Keratinocyte (primary cell): ENCODE results near the gene GGNBP2. TPM values are rescaled to one million over a fixed set of nuclear protein-coding genes. Genes with fewer than 3 reads are reported as not detected.

ENCODE experiments used
- DNase-seq: peaks from one replicate; pipeline ENCODE4 v3.0.0-alpha.2; 2011; ENCODE audit warnings: low read depth, missing footprints, low spot score
- FAIRE-seq: peaks from 2 replicates; lab custom pipeline; 2011; peaks lifted over from hg19 to GRCh38; lab: Jason Lieb, UNC
- H2AFZ ChIP-seq: 2 replicates; pipeline ENCODE4 v1.6.0; 2012; ENCODE audit warnings: low read length, control low read depth, inconsistent platforms; ENCODE audit not compliant: control insufficient read depth
- H3K27ac ChIP-seq: 2 replicates; pipeline ENCODE4 v1.5.1; 2011; ENCODE audit warnings: low read length; ENCODE audit not compliant: control insufficient read depth, insufficient read depth
- H3K27me3 ChIP-seq: 3 replicates; pipeline ENCODE4 v1.6.0; 2011; ENCODE audit warnings: low read length; ENCODE audit not compliant: control insufficient read depth, insufficient read depth; ENCODE audit errors: extremely low read depth
- H3K36me3 ChIP-seq, 2 experiments: 2 replicates in 1 of 2; 3 replicates in 1 of 2; pipeline ENCODE4 v1.5.1; 2011; ENCODE audit warnings: low read length in 2 of 2, mild to moderate bottlenecking in 1 of 2; ENCODE audit not compliant: control insufficient read depth in 2 of 2, insufficient read depth in 2 of 2; ENCODE audit errors: extremely low read depth in 1 of 2
- H3K4me1 ChIP-seq: 3 replicates; pipeline ENCODE4 v1.5.1; 2011; ENCODE audit warnings: low read length; ENCODE audit not compliant: control insufficient read depth, insufficient read depth; ENCODE audit errors: extremely low read depth
- H3K4me2 ChIP-seq: 3 replicates; pipeline ENCODE4 v1.6.0; 2011; ENCODE audit warnings: low read depth, low read length; ENCODE audit not compliant: control insufficient read depth, insufficient read depth; ENCODE audit errors: extremely low read depth
- H3K4me3 ChIP-seq, 3 experiments: fragments of 200-600 bp in 1 of 3; sonication (generic) in 1 of 3; 2 replicates in 2 of 3; 3 replicates in 1 of 3; pipeline ENCODE4 v1.5.1; 2011 to 2016; ENCODE audit warnings: low read length in 3 of 3, mild to moderate bottlenecking in 3 of 3, control low read depth in 2 of 3, inconsistent platforms in 1 of 3, low read depth in 1 of 3, mixed read lengths in 1 of 3, mixed run types in 1 of 3, moderate library complexity in 1 of 3; ENCODE audit not compliant: control insufficient read depth in 2 of 3, insufficient read depth in 2 of 3; ENCODE audit errors: extremely low read depth in 1 of 3
- H3K79me2 ChIP-seq: 2 replicates; pipeline ENCODE4 v1.6.0; 2012; ENCODE audit warnings: low read length; ENCODE audit not compliant: control insufficient read depth, insufficient read depth
- H3K9ac ChIP-seq: 3 replicates; pipeline ENCODE4 v1.6.0; 2011; ENCODE audit warnings: low read length; ENCODE audit not compliant: control insufficient read depth, insufficient read depth; ENCODE audit errors: extremely low read depth
- H3K9me1 ChIP-seq: 3 replicates; pipeline ENCODE4 v1.6.0; 2011; ENCODE audit warnings: low read length; ENCODE audit not compliant: control insufficient read depth, insufficient read depth; ENCODE audit errors: extremely low read depth
- H3K9me3 ChIP-seq: 2 replicates; pipeline ENCODE4 v1.5.1; 2012; ENCODE audit warnings: low read depth, low read length; ENCODE audit not compliant: control insufficient read depth
- H4K20me1 ChIP-seq: 3 replicates; pipeline ENCODE4 v1.6.0; 2011; ENCODE audit warnings: low read length; ENCODE audit not compliant: control insufficient read depth, insufficient read depth; ENCODE audit errors: extremely low read depth
- CTCF ChIP-seq, 3 experiments: IDR thresholded peaks in 1 of 3; conservative IDR thresholded peaks in 1 of 3; optimal IDR thresholded peaks in 1 of 3; 2 replicates in 2 of 3; 3 replicates in 1 of 3; pipeline versions ENCODE3 to v1.5.1; 2011; ENCODE audit warnings: low read length in 3 of 3, mild to moderate bottlenecking in 3 of 3, moderate library complexity in 2 of 3, control low read depth in 1 of 3, inconsistent platforms in 1 of 3; ENCODE audit not compliant: insufficient read depth in 2 of 3; ENCODE audit errors: extremely low read depth in 1 of 3
- EZH2 ChIP-seq: IDR thresholded peaks from one replicate; pipeline ENCODE4 v1.6.1; 2012; ENCODE audit warnings: inconsistent platforms, mild to moderate bottlenecking, low read length, moderate library complexity
- dilution Hi-C: fragments of 300-500 bp; cut with MboI; formaldehyde crosslinking; loops from one replicate; pipeline ENCODE4 v1.7.0; 2020; ENCODE audit warnings: low sequenced_read_pairs; ENCODE audit not compliant: extremely low pct_ligation_motif_present
- polyA plus RNA-seq, 5 experiments: library from polyadenylated mRNA; depleted of rRNA in 3 of 5; stranded (reverse) in 3 of 5; stranded (forward) in 1 of 5; unstranded in 1 of 5; fragments of >200 nt; gene quantifications; 1 replicate in 1 of 5; 2 replicates in 3 of 5; 3 replicates in 1 of 5; pipeline versions ENCODE4 v1.2.1 to v1.2.3, GENCODE V29; 2011 to 2012; ENCODE audit warnings: missing spikeins in 2 of 5, low read depth in 1 of 5, low replicate concordance in 1 of 5

GGNBP2 gene
- polyA plus RNA-seq, 1 donor (not counting 4 experiments of a cell fraction or from before 2014, with no cell fraction given), result 95.5 TPM

GRCh38 chr17:36614933-36615332 is 70.2 kb downstream of the GGNBP2 start:
- TF ChIP-seq CTCF (optimal IDR thresholded peaks at IDR 0.05 in 1 of 3, IDR thresholded peaks at IDR 0.05 in 1 of 3, conservative IDR thresholded peaks at IDR 0.05 in 1 of 3; ENCODE audit: extremely low read depth in 1 of 3, insufficient read depth in 2 of 3, low read length in 3 of 3) (no peak), EZH2 (no peak)
- no peaks in the 10 kb centered on the region for H3K27me3 ChIP-seq
- no peaks in the 10 kb centered on the region for H4K20me1 ChIP-seq
- H3K79me2 ChIP-seq, result no peaks in the 10 kb centered on the region
- no peak overlapping the region for H3K4me3 ChIP-seq
- DNase-seq, result no peak
- H2AFZ ChIP-seq, result no peak overlapping the region
- H3K27ac ChIP-seq, result no peak overlapping the region
- no peaks in the 10 kb centered on the region for H3K9me3 ChIP-seq
- no peaks in the 10 kb centered on the region for H3K36me3 ChIP-seq
- peaks cover 16% of the 10 kb centered on the region for H3K4me1 ChIP-seq
- no peaks in the 10 kb centered on the region for H3K9me1 ChIP-seq
- FAIRE-seq, result no peak
- no peak overlapping the region for H3K9ac ChIP-seq
- no peak overlapping the region for H3K4me2 ChIP-seq
- dilution Hi-C loops, result no loop called here

- Histone ChIP-seq H3K9me3 (no peaks in the 10 kb centered on the region), H3K4me3 (no peak overlapping the region), H3K27ac (no peak overlapping the region), H3K9me1 (no peaks in the 10 kb centered on the region), H3K27me3 (no peaks in the 10 kb centered on the region), H3K79me2 (no peaks in the 10 kb centered on the region), H3K4me2 (no peak overlapping the region), H3K36me3 (no peaks in the 10 kb centered on the region), H2AFZ (no peak overlapping the region), H3K9ac (no peak overlapping the region), H3K4me1 (peaks cover 11% of the 10 kb centered on the region), H4K20me1 (no peaks in the 10 kb centered on the region)
- DNase-seq, result no peak
- TF ChIP-seq CTCF (optimal IDR thresholded peaks at IDR 0.05 in 1 of 3, IDR thresholded peaks at IDR 0.05 in 1 of 3, conservative IDR thresholded peaks at IDR 0.05 in 1 of 3; ENCODE audit: extremely low read depth in 1 of 3, insufficient read depth in 2 of 3, low read length in 3 of 3), result no peak
- no peak for TF ChIP-seq EZH2
- FAIRE-seq, result no peak
- dilution Hi-C loops, result no loop called here
These were observed 71.6 kb downstream of the GGNBP2 start for GRCh38 chr17:36616061-36617029.
